GM18951 (cell line): ENCODE measurements around the gene MSRB3.

Experiments used
- POLR2A ChIP-seq: IDR thresholded peaks from 4 replicates; pipeline ENCODE4 v1.6.1; 2011; ENCODE audit warnings: mild to moderate bottlenecking; ENCODE audit not compliant: insufficient read length, insufficient read depth; ENCODE audit errors: extremely low read depth
- in situ Hi-C: fragments of 300-500 bp; cut with MboI; formaldehyde crosslinking; loops from one replicate; pipeline ENCODE4 v1.12.0; 2022; ENCODE audit warnings: low sequenced_read_pairs, mixed read lengths, inconsistent platforms; ENCODE audit not compliant: unreplicated experiment

The MSRB3 gene

DNA sequence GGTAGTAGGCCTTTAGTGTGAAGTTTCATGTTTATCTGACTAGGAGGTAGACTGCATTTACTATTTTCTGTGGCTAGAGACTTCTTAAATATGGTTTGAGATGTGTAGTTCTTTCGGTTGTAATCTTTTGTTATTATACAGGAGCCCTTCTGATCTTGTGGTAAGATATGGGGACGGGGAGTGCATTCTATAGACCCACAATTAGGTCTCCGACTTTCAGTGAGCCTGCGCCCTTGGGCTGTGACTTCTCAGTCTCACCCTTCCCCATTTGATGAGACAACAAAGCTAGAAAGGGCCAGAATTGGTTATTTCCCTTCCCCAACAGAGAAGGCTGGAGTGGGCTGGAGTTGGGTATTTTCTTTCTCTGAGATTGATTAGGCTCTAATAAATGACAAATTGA is 130.0 kb downstream of the MSRB3 start:
- TF ChIP-seq POLR2A = no peak
- in situ Hi-C loops = no loop called here

DNA sequence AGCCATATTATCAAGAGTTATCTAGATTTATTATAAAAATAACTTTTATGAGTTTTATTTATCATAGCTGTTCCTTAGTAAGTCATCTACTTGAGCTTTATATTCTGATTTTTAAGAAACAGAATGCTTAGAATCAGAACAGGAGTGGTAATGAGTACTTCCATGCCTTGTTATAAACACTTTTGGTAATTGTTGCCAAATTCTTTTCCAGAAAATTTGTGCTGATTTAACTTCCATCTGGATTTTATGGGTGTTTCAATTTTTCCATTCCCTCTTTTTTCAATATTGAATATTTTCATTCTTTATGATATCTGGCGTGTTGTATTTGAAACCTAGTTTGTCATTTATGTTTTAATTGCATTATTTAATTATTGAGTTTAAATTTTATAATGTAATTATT is 131.2 kb downstream of the MSRB3 start:
- no peak for TF ChIP-seq POLR2A
- in situ Hi-C loops = no loop called here

DNA sequence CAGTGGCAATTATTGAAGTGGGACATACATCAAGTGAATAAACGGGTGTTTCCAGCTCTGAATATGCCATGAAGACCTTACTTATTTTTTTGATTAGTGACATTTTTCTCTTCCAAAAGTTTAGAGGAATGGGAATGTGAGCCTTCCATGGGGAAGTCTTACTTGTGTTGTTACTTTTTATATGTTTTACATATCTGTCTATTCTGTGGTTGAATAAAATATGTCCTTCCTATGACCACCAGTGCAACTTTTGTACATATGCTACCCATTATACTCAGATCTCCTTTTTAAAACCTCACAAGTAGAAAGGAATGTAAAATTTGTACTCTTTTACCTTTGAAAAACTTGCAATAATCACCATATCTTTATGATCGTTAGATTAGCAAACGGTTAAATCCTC is 132.7 kb downstream of the MSRB3 start:
- TF ChIP-seq POLR2A = no peak
- in situ Hi-C loops = no loop called here

- in situ Hi-C loops = no loop called here
- no peak for TF ChIP-seq POLR2A
Observed at GRCh38 chr12:65414526-65414925, 136.0 kb downstream of the MSRB3 start.

GRCh38 chr12:65415826-65416225 is 137.3 kb downstream of the MSRB3 start:
- TF ChIP-seq POLR2A = no peak
- in situ Hi-C loops = no loop called here

GRCh38 chr12:65419284-65420072 is 141.0 kb downstream of the MSRB3 start:
- in situ Hi-C loops = no loop called here

GRCh38 chr12:65420941-65421340 is 142.5 kb downstream of the MSRB3 start:
- in situ Hi-C loops = no loop called here
- no peak for TF ChIP-seq POLR2A

More at GRCh38 chr12:65419284-65420072, 141.0 kb downstream of the MSRB3 start:
- TF ChIP-seq POLR2A = no peak

- in situ Hi-C loops = no loop called here
- TF ChIP-seq POLR2A = no peak
Observed at GRCh38 chr12:65427646-65428045, 149.2 kb downstream of the MSRB3 start.

DNA sequence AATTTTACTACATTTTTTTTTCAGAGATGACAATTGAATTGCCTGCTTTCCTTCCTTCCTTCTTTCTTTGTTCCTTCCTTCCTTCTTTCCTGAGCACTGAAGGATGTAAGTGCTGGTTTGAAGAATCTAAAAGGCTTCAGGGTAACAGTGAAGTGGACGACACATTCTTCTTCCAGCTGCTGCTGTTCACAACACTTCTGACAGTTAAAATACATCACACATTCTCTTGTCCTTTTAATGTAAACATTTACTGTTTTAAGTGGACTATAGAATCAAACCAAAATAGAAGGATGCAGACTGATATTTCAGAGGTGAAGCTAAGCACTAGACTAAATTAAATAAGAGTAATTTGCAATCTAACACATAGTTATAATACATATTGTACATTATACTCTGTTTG is 151.5 kb downstream of the MSRB3 start:
- TF ChIP-seq POLR2A = no peak
- in situ Hi-C loops = no loop called here

DNA sequence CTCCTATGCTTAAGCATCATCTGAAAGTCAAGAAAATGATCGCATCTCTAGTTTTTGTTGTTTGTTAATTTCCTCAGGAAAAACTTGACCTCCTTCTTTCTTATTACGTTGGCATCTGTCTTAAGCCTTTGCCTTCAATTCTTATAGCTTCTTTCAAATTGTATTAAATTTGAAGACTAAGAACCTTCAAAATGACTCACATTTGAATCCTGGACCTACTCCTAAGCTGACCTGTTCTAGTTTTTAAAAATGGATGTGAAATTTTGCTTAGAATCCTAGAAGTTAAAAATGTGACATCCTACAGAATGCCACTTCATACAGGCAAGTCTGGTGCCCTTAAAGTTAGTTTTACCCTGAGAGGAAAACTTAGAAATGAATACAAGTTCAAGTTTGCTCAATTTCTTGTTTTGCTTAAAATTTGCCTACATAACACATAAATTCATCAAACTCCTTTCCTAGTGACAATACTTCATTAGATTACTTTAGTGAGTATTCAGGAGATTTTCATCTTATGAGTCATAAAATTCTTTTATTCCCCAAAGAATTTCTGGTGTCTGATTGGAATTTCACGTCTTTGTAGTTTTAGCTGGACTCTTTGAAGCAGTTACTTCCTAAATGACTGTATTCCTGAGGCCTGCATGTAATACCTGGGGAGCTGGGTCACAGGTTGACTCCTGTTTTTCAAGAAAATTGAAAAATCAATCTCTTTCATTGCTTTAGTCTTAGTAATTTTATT is 152.3 kb downstream of the MSRB3 start:
- no peak for TF ChIP-seq POLR2A
- in situ Hi-C loops = no loop called here

DNA sequence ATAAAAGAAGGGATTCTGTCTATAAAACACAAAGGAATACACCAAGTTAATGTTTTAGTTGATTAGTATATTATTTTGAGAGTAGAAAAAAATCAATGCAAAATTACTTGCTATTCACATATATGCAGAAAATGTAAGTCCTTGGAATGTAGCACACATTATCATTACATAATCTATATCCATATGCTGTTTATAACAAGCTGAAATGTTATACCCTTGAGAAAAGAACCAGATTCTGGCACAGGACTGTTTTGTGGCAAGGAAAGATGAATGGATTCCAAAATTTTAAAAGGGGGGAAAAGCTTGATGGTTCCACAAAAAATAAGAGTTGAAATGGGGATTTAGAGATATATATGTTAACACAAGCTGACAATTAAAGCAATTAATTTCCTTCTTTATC is 153.6 kb downstream of the MSRB3 start:
- no peak for TF ChIP-seq POLR2A
- in situ Hi-C loops = no loop called here

DNA sequence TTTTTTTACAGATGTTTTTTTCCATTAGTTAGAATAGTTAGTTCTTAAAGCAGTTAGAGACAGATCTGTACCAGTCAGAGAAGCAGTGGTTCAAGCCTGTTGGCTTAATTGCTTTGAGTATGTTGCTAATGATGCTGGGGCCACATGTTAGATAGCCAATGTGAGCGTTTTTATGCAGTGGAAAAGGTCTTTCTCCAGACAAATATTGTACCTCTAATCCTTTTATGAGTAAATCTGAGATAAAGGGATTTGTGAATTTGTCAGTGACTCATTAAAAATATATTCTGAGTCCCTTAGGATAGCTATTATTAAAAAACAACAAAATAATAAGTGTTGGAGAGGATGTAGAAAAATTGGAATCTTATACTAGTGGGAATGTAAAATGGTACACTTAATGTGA is 154.2 kb downstream of the MSRB3 start:
- no peak for TF ChIP-seq POLR2A
- in situ Hi-C loops = no loop called here

- in situ Hi-C loops = no loop called here
- no peak for TF ChIP-seq POLR2A
Observed at GRCh38 chr12:65434737-65435136, 156.3 kb downstream of the MSRB3 start.

- no peak for TF ChIP-seq POLR2A
- in situ Hi-C loops = no loop called here
Observed at GRCh38 chr12:65443038-65443437, 164.6 kb downstream of the MSRB3 start.

- in situ Hi-C loops = no loop called here
- TF ChIP-seq POLR2A = no peak
Observed at GRCh38 chr12:65444996-65445395, 166.5 kb downstream of the MSRB3 start.

DNA sequence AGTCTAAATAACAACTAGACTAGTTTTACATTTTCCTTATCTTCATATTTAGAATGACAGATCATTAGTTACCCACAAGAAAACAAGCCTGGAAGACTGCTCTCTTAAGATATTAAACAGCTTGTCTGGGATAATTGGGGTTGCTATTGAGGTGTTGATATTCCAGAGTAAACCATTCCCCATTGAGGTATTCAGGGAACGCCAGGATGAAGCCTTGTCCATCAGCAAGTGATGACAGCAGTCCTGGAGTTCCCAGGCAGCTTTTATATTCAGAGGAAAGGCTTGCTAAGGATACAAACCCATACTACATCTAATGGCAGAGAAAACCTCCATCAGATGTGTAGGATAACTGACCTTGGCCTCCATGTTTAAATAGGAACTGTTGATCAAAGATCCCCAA is 168.4 kb downstream of the MSRB3 start:
- in situ Hi-C loops = no loop called here
- TF ChIP-seq POLR2A = no peak
